Measurements from ENCODE around the gene SEC16A.

Gene SEC16A

DNA sequence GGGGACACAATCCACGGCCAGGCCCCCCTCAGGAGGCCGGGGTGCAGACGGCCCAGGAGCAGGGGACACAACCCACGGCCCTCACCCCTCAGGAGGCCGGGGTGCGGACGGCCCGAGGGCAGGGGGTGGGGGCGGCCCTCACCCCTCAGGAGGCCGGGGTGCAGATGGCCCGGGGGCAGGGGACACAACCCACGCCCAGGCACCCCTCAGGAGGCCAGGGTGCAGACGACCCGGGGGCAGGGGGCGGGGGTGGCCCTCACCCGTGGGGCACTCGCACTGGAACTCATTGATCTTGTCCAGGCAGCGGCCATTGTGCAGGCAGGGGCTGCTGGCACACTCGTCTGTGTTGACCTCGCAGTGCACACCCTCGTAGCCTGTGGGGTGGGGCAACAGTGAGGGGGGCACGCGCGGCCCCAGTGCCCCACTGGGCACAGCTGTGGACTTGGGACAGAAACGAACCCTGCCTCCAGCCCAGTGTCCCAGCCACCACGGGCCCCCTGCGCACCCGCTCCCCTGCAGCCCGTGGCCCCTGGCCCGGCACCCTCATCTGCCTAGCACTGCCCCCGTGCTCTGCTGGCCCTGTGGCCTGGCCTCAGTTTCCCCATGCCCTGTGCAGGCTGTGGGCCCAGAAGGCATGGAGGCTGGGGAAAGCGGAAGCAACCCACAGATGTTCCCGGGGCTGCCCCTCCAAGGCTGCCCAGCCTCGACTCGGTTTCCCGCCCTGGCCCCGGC, 34.3 kb upstream of the SEC16A start:
- no peak for DNase-seq

DNA sequence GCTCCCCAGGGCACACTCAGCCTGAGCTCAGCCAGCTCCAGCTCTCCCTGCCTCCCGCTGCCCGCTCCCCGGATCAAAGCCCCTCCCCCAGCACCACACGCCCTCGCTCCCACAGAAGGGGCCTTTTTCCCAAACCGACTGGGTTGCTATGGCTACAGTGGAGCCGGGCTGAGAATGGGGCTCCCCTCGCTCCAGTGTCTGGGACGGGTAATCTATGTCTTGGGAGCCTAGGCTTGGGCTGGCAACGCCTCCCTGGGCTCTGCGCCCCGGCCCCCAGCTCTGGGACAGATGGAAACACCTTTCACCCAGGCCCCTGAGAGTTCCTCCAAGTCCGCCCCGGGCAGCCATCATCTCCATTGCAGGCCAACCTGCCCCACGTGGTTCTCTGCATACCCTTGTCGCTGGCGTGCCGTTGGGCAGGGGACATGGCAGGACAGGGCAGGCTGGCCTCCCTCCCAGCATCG, 33.4 kb upstream of the SEC16A start:
- no peak for DNase-seq

DNA sequence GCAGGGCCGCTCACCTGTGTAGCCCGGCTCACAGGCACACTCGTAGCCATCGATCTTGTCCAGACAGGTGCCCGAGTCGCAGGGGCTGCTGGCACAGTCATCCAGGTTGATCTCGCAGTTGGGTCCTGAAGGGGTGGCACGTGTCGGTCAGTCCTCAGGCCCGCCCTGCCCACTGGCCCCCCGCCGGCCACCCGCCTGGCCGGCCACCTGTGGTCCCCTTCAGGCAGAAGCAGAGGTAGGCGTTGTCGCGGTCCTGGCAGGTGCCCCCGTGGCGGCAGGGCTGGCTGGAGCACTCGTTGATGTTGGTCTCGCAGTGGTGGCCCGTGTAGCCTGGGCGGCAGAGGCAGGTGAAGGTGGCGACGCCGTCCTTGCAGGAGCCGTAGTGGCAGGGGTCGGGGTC, 32.4 kb upstream of the SEC16A start:
- DNase-seq: no peak

GRCh38 chr9:136514022-136514714, 31.3 kb upstream of the SEC16A start:
- no peak for DNase-seq

- DNase-seq: no peak
Observed at GRCh38 chr9:136513191-136513590, 30.4 kb upstream of the SEC16A start.

- no peak for DNase-seq
Observed at GRCh38 chr9:136512651-136513071, 29.8 kb upstream of the SEC16A start.

DNA sequence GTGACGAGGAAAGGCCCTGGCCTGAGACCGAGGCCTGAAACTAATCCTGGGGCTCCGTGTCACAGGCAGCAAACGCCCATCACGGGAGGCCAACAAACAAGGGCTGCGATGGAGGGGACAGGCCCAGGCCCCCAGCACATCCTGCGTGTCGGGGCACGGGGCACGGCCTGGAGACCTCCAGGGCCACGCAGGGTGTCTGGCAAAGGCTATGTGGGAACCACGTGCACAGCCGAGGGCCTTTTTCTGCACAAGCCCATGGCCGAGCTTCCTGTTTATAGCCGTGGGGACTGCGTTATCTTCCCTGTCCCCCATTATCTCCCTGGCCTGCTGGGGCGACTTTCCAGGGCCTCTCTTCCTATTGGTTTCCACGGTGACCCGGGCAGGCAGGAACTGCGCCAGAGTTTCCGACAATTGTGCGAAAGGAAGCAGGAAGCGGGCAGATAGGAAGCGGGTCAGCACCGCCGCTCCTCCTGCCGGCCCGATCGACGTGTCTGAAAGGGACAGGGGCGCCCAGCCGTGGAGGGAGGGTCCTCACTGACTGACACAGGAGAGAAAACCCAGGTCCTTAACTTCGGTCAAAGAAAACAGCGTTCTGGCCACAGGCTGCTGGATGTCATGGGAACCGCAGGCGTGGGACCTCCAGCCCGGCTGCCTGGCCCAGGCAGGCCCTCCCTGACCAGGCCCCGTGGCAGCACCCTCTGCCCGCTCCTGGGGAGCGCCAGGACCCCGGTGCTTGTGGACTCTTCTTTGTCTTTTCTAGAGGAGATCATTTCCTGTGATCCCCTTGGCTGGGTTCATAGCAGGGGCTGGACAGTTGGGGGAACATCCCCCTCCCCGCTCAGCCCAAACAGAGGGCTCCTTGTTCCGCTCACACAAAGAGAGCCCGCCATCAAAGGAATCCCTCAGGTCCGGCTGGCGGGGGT, 29.1 kb upstream of the SEC16A start:
- no peak for DNase-seq

GRCh38 chr9:136511144-136511669, 28.4 kb upstream of the SEC16A start:
- DNase-seq: no peak

DNA sequence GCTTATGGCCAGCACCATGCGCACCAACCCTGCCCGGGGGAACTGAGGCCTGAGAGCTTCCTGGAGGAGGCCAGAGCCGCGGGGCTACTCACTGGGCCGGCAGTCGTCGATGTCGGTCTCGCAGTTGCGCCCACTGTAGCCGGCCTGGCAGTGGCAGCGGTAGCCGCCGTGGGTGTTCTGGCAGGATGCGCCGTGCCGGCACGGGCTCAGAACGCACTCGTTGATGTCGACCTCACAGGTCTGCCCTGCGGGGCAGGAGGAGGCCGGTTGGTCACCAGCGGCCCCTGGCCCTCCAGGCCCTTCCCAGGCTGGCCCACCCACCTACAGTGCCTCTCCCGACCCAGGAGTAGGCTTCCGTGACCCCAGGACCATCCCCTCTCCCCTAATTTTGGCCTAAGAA, 27.7 kb upstream of the SEC16A start:
- no peak for DNase-seq

DNA sequence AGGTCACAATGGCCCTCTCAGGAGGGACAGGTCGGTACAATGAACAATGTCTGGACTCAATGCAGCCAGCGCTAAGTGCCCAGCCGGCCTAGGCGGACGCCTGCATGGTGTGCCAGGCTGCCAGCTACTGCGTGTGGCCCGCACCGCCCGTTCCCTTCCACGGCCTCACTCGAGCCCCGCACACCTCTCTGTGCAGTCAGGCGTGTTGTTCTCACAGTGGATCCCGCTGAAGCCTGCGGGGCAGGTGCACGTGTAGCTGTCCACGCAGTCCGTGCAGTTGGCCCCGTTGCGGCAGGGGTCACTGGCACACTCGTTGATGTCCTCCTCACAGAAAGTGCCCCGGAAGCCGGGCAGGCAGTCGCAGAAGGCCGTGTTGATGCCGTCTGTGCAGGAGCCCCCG, 26.7 kb upstream of the SEC16A start:
- DNase-seq: no peak

- DNase-seq: no peak
Observed at GRCh38 chr9:136508729-136509500, 26.1 kb upstream of the SEC16A start.

DNA sequence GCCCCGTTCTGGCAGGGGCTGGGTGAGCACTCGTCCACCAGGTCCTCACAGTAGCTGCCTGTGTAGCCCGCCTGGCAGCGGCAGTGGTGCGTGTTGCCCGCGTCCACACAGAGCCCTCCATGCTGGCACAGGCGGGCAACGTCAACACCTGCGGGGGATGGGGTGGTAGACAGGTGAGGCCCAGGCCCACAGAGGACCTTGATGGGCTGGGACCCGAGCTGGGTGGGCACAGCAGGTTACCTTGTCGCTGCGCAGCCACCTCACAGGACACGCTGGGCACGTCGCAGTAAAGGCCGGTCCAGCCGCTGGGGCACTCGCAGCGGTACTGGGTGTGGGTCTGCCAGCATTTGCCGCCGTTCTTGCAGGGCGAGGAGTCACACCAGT, 25.1 kb upstream of the SEC16A start:
- no peak for DNase-seq

GRCh38 chr9:136507221-136507991, 24.6 kb upstream of the SEC16A start:
- no peak for DNase-seq

DNA sequence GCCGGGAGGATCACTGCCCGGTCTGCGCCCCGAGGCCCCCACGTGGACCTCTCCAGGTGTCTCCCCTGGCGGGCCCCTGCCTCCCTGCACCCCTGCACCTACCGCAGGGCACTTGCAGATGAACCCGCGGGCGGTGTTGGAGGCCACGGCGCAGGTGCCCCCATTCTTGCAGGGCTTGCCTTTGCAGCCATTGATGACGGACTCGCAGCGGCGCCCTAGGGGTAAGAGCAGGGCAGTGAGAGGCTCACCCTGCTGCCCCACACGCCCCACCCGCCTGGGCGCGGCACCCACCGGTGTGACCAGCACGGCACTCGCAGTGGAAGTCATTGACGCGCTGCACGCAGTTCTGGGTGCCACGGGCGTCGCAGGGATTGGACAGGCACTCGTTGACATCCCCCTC, 23.6 kb upstream of the SEC16A start:
- no peak for DNase-seq

GRCh38 chr9:136505406-136506403, 22.9 kb upstream of the SEC16A start:
- no peak for DNase-seq

GRCh38 chr9:136504512-136505348, 21.9 kb upstream of the SEC16A start:
- no peak for DNase-seq

GRCh38 chr9:136502940-136503550, 20.2 kb upstream of the SEC16A start:
- DNase-seq: no peak

GRCh38 chr9:136502196-136502595, 19.4 kb upstream of the SEC16A start:
- no peak for DNase-seq

- DNase-seq: no peak
Observed at GRCh38 chr9:136501686-136502085, 18.8 kb upstream of the SEC16A start.
